ENCODE results near the gene ITGB1BP1. TPM values are rescaled to one million over a fixed set of nuclear protein-coding genes. Genes with fewer than 3 reads are reported as not detected.

Gene ITGB1BP1
- total and polyA plus RNA-seq, 9 of the 15 experiments (the other 6 are each of a cell fraction or from before 2014, with no cell fraction given) = 37.8 to 95.3 (median 50.4) TPM

DNA sequence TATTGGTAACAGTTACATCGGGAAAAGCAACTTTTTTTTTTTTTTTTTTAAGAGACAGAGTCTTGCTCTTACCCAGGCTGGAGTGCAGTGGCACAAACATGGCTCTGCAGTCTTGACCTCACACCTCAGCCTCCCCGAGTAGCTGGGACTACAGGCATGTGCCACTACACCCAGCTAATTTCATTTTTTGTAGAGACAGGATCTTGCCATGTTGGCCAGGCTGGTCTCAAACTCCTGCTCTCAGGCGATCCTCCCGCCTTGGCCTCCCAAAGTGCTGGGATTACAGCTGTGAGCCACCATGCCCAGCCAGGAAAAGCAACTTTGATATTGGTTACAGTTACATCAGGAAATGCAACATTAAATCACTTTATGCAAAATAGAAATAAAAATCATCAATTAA is 4.6 kb downstream of the ITGB1BP1 start (continued):
- TF ChIP-seq BCLAF1 (IDR thresholded peaks at IDR 0.05; ENCODE audit: borderline replicate concordance in 1 of 2, control insufficient read depth in 1 of 2, low read depth in 2 of 2, low read length in 1 of 2) (no peak), PHF21A (IDR thresholded peaks at IDR 0.05; ENCODE audit: borderline replicate concordance, low read depth) (no peak), ZKSCAN1 (IDR thresholded peaks at IDR 0.05; ENCODE audit: low read depth, low read length) (no peak), KAT7 (CRISPR knock-in tag; IDR thresholded peaks at IDR 0.05; ENCODE audit: borderline replicate concordance) (no peak), DACH1 (IDR thresholded peaks at IDR 0.05; ENCODE audit: partially characterized antibody) (no peak)

DNA sequence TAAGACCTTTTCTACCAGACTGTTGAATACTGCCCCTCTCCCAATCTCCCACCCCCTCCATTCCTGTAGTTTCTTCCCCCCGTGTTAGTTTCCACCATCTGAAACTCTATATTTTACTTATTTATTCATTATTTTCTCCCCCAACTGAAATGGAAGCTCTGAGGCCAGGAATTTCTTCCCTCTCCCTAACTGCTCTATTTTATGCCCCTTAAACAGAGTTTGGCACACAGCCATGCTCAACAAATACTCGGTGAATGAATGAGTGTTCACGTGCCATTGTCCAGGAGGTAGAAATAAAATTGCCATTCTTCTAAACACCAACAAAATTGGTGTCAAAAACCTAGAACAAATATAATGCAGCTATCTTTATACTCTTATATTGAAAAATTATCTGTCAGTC is 5.6 kb downstream of the ITGB1BP1 start:
- ATAC-seq = no peak
- no peak overlapping the region for H3K4me2 ChIP-seq (ENCODE audit: insufficient read depth, low read length)
- no peak overlapping the region for H3K4me3 ChIP-seq
- TF ChIP-seq FOXM1 (IDR thresholded peaks at IDR 0.05; ENCODE audit: low read depth) = no peak
- no peak for TF ChIP-seq FOXM1 (CRISPR knock-in tag; IDR thresholded peaks at IDR 0.05; ENCODE audit: low read depth)
- TF ChIP-seq NFIC (IDR thresholded peaks at IDR 0.05) = peak; percentile 36
- FAIRE-seq = no peak
- no peaks in the 10 kb centered on the region for H4K20me1 ChIP-seq (replicated peaks; ENCODE audit: control insufficient read depth, insufficient read depth, low read length)
- peaks cover 18% of the 10 kb centered on the region for H3K79me2 ChIP-seq (ENCODE audit: control insufficient read depth, insufficient read depth, low read length)
- no peaks in the 10 kb centered on the region for H3K27me3 ChIP-seq (ENCODE audit: control insufficient read depth in 2 of 2, insufficient read depth in 2 of 2, low read length in 2 of 2)
- POLR2A ChIA-PET = interaction anchor here (0.6 kb wide), 1 partner anchor 9 kb away, joined by 3 read pairs; no protein-coding TSS in a partner anchor
- peaks cover 8 to 17% of the 10 kb centered on the region in 2 experiments; a peak in 4 of 5 replicates for H3K4me1 ChIP-seq (replicated peaks in 1 of 2; ENCODE audit: control insufficient read depth in 2 of 2, insufficient read depth in 2 of 2, low read length in 2 of 2)
- intact Hi-C loops (cut with micrococcal nuclease) (no loop called here), in situ Hi-C loops (cut with MboI) (no loop called here)
- BruUV-seq (replicated peaks) = no TSS peak
- no peak overlapping the region for H3K27ac ChIP-seq (ENCODE audit: extremely low read depth, low read depth, low read length)
- H3K36me3 ChIP-seq (ENCODE audit: control insufficient read depth, insufficient read depth, low read length) = peaks cover 17% of the 10 kb centered on the region; the same call in 2 of the 3 replicates
- no peak overlapping the region for H2AFZ ChIP-seq (ENCODE audit: low read depth, low read length)
- H3K9me3 ChIP-seq (replicated peaks; ENCODE audit: control insufficient read depth, insufficient read depth, low read depth, low read length) = no peaks in the 10 kb centered on the region
- H3K9ac ChIP-seq (ENCODE audit: insufficient read depth in 1 of 2, low read depth in 2 of 2, low read length in 2 of 2) = no peak overlapping the region
- CTCF ChIA-PET (ENCODE audit: low intra/inter-chr PET ratio) = no interaction called here
- no peaks in the 10 kb centered on the region for H3K9me1 ChIP-seq (ENCODE audit: control insufficient read depth, insufficient read depth, low read length)
- WGBS (ENCODE audit: insufficient coverage, low coverage, missing lambda C conversion rate) = 80% methylated on average over 3 of the region's 3 CpGs
- DNase-seq (ENCODE audit: extremely low read depth in 1 of 4, low spot score in 3 of 4) = no peak
